Heart right ventricle (tissue), 16 donors: ENCODE results near the gene SLC16A8. TPM values are rescaled to one million over a fixed set of nuclear protein-coding genes. Genes with fewer than 3 reads are reported as not detected.

ENCODE experiments used
- ATAC-seq, 8 donors: fragments of 200-7000 bp; cut with Tn5 transposase; one replicate each; pipeline ENCODE4 v1.9.1; 2020; ENCODE audit warnings: mild to moderate bottlenecking in 8 of 8, moderate library complexity in 8 of 8, moderate number of reproducible peaks in 1 of 8
- DNase-seq, 2 donors: peaks; one replicate each; pipeline ENCODE4 v3.0.0-alpha.2; 2020
- H3K27ac ChIP-seq, 10 donors: fragments of 200-600 bp; sonication (generic) in 2 of 10; one replicate each; pipeline versions ENCODE4 v1.5.0 to v1.8.0; 2020 to 2022; ENCODE audit warnings: mild to moderate bottlenecking in 3 of 10
- H3K27me3 ChIP-seq, 7 donors: fragments of 200-600 bp; one replicate each; pipeline ENCODE4 v1.8.0; 2021 to 2022; ENCODE audit warnings: mild to moderate bottlenecking in 2 of 7
- H3K36me3 ChIP-seq, 9 donors: fragments of 200-600 bp; sonication (generic) in 1 of 9; one replicate each; pipeline versions ENCODE4 v1.5.0 to v1.8.0; 2020 to 2022; ENCODE audit warnings: mild to moderate bottlenecking in 2 of 9
- H3K4me1 ChIP-seq, 9 donors: fragments of 200-600 bp; sonication (generic) in 1 of 9; one replicate each; pipeline versions ENCODE4 v1.5.0 to v1.8.0; 2020 to 2022; ENCODE audit warnings: mild to moderate bottlenecking in 4 of 9
- H3K4me3 ChIP-seq, 10 donors: fragments of 200-600 bp; sonication (generic) in 2 of 10; one replicate each; pipeline versions ENCODE4 v1.5.0 to v1.8.0; 2020 to 2022; ENCODE audit warnings: mild to moderate bottlenecking in 7 of 10, moderate library complexity in 2 of 10
- H3K9me3 ChIP-seq, 11 donors: fragments of 200-600 bp in 10 of 11; sonication (generic) in 2 of 11; one replicate each; pipeline versions ENCODE4 v1.5.0 to v1.8.0; 2013 to 2022; ENCODE audit warnings: mild to moderate bottlenecking in 2 of 11, control low read depth in 1 of 11, moderate library complexity in 1 of 11
- WGBS, 2 donors: extraction: QIAGEN DNeasy Blood & Tissue Kit; methylation state at CpG; one replicate each; pipeline ENCODE4 v1.1.7; 2013; ENCODE audit warnings: inconsistent platforms in 1 of 2; 5-methylcytosine and 5-hydroxymethylcytosine counted together
- intact Hi-C, 10 donors: fragments of 100-400 bp; cut with DNase I; formaldehyde crosslinking; loops; one replicate each; pipeline versions ENCODE4 v1.11.1 to v1.14.2; 2022
- polyA plus RNA-seq, 2 donors: library from polyadenylated mRNA; stranded (reverse); fragments of 200-250 nt; gene quantifications; one replicate each; pipeline ENCODE4 v1.2.3, GENCODE V29; 2013
- total RNA-seq, 10 donors: library from RNA; stranded (reverse); fragmentation: NEBNext Ultra II Directional in 3 of 10; extraction: Animal tissue kit (Norgen Biotek cat#: 25700) in 3 of 10; gene quantifications; one replicate each; pipeline versions ENCODE4 v1.2.1 to v1.2.4, GENCODE V29; 2021 to 2023
- TF ChIP-seq, protein P1 (sequence below), 9 donors: fragments of 200-600 bp; sonication (generic) in 2 of 9; IDR thresholded peaks; one replicate each; pipeline versions ENCODE4 v1.5.0 to v1.8.0; 2021 to 2022; ENCODE audit warnings: antibody characterized with exemption in 9 of 9, mild to moderate bottlenecking in 5 of 9, moderate library complexity in 1 of 9
- donor health status: Arrhythmogenic right ventricular cardiomyopathy.
- donor health status: ischemic (EF 13 %, LVEDD 7.1; RV severe dilation, severe dysfunction).
- donor health status: healthy with polysubstance abuse.
- donor health status: DM: no; HTN: yes; CAD: no.
- donor health status: DM: no; HTN: no; CAD: no.
- donor health status: ischemic (EF 25% LVEDD 6.9; RV normal size, moderate dysfunction).
- donor health status: ischemic (EF 25% LVEDD 5.7; RV mildly dilated, moderate dysfunction).
- donor health status: healthy.
- donor health status: DM: yes; HTN: yes; CAD: no.
- donor health status: Ischemic cardiomyopathy.
- donor health status: ischemic (EF 35%, LVEDD 5.7; RV mildly dilated, moderate dysfunction).
- donor health status: nonischemic (EF 11% LVEDD 7.7; RV severe dilation, severe dysfunction).
- donor health status: DM: yes; HTN: yes; CAD: no.
- donor health status: PGD.
- donor health status: ischemic (EF 29% LVEDD 5.4; RV normal size, mild dysfunction).
- donor health status: nonischemic (EF 23%, LVEDD 6.1; RV moderate dilation, normal function).

Gene SLC16A8
- total and polyA plus RNA-seq, 12 donors: 0.19 to 0.34 (median 0.22) TPM; not detected in 9

DNA sequence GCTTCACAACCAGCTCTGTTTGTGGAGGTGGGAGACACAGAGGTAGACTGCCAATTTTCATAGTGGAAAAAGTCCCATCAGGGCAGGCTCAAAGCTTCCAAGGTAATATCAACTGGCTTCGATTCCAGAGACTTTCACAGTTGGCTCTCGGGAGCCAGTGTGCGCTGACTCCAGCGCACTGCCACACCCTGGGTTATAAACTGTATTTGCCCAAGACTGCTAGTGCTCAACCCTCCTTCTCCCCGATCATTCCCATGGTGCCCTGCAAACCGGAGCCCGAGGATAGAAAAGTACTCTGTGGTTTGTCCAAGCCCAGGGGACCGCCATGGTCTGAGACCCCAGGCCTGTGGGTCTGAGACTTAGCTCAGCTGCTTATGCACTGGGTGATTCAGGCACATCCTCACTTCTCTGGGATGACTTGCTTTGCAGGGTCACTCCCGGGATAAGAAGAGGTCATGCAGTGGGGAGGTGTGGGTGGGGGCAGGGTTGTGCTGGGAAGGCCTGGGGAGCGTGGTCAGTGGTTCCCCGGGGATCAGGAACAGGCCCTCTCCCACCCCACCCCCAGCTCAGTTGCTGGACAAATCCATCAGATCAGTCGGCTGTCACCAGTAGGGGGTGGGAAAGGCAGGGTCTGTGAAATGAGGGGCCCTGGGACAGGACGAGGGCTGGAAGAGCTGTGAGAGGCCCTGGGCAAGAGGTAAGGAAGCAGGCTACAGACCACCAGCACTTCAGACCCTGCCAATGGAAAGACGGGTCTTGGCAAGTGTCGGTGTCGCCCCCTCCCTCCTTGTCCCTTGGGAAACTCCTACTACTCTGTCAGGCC is 53.5 kb downstream of the SLC16A8 start:
- H3K27me3 ChIP-seq: no peaks in the 10 kb centered on the region
- ATAC-seq: no peak
- 74 to 75% methylated on average over 16 of the region's 16 CpGs for WGBS, 2 donors
- H3K27ac ChIP-seq: peak overlapping the region in 4 of 10 donors; percentile 9 to 52 (median 34)
- no peak overlapping the region for H3K4me3 ChIP-seq
- intact Hi-C loops: no loop called here
- no peaks in the 10 kb centered on the region for H3K36me3 ChIP-seq
- no peak for DNase-seq
- peaks cover 6 to 36% (median 22%) of the 10 kb centered on the region in 9 donors for H3K4me1 ChIP-seq
- TF ChIP-seq, protein P1, sequence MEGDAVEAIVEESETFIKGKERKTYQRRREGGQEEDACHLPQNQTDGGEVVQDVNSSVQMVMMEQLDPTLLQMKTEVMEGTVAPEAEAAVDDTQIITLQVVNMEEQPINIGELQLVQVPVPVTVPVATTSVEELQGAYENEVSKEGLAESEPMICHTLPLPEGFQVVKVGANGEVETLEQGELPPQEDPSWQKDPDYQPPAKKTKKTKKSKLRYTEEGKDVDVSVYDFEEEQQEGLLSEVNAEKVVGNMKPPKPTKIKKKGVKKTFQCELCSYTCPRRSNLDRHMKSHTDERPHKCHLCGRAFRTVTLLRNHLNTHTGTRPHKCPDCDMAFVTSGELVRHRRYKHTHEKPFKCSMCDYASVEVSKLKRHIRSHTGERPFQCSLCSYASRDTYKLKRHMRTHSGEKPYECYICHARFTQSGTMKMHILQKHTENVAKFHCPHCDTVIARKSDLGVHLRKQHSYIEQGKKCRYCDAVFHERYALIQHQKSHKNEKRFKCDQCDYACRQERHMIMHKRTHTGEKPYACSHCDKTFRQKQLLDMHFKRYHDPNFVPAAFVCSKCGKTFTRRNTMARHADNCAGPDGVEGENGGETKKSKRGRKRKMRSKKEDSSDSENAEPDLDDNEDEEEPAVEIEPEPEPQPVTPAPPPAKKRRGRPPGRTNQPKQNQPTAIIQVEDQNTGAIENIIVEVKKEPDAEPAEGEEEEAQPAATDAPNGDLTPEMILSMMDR (IDR thresholded peaks at IDR 0.05): no peak
- no peaks in the 10 kb centered on the region for H3K9me3 ChIP-seq

DNA sequence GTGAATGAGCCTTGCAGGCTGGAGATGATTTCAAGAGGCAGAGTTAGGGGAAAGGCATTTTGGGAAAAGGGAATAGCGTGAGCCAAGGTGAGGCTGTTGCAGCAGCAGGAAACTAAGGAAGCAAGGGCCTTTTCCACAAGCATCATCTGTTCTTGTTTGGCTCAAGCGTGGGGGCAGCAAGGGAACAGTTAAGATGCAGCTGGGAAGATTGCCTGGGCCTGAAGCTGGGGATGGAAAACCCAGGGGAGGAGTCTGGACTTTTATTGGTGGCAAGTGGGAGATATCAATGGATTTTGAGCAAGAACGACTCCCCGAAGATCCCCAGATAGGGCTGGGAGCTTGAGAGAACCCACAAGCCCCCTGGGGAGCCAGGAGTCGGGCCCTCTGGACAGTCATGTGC is 54.1 kb downstream of the SLC16A8 start:
- DNase-seq (no peak), ATAC-seq (no peak)
- peaks cover 6 to 34% (median 21%) of the 10 kb centered on the region in 9 donors for H3K4me1 ChIP-seq
- no peaks in the 10 kb centered on the region for H3K27me3 ChIP-seq
- TF ChIP-seq, protein P1 (IDR thresholded peaks at IDR 0.05): no peak
- H3K36me3 ChIP-seq: no peaks in the 10 kb centered on the region
- H3K27ac ChIP-seq: peak overlapping the region in 4 of 10 donors; percentile 9 to 52 (median 34)
- H3K9me3 ChIP-seq: no peaks in the 10 kb centered on the region
- WGBS, 2 donors: 73% methylated on average over 5 of the region's 5 CpGs
- intact Hi-C loops: no loop called here
- no peak overlapping the region for H3K4me3 ChIP-seq

DNA sequence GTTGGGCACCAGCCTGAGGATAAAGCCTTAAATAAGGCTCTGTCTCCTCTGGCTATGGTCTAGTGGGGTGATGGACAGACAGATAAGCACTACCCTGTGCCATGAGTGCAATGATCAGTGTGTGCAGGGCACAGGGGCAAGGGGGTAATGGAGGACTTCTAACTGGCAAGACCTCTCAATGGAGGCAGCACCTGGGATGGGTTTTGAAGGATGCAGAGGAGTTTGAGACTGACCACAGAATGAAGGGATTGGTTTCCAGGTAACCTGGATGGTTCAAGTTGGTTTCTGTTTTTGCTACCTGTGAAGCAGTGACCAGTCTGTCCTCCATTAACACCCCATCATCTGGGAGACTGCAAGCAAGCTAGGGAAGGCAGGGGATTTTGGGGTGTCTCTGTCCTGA is 54.6 kb downstream of the SLC16A8 start:
- H3K36me3 ChIP-seq: no peaks in the 10 kb centered on the region
- peaks cover 3 to 29% (median 16%) of the 10 kb centered on the region in 9 donors for H3K4me1 ChIP-seq
- peak overlapping the region in 1 of 10 donors; percentile 50 for H3K27ac ChIP-seq
- no peak overlapping the region for H3K4me3 ChIP-seq
- H3K27me3 ChIP-seq: no peaks in the 10 kb centered on the region
- DNase-seq (no peak), ATAC-seq (no peak)
- intact Hi-C loops: no loop called here
- H3K9me3 ChIP-seq: no peaks in the 10 kb centered on the region
- TF ChIP-seq, protein P1 (IDR thresholded peaks at IDR 0.05): no peak

DNA sequence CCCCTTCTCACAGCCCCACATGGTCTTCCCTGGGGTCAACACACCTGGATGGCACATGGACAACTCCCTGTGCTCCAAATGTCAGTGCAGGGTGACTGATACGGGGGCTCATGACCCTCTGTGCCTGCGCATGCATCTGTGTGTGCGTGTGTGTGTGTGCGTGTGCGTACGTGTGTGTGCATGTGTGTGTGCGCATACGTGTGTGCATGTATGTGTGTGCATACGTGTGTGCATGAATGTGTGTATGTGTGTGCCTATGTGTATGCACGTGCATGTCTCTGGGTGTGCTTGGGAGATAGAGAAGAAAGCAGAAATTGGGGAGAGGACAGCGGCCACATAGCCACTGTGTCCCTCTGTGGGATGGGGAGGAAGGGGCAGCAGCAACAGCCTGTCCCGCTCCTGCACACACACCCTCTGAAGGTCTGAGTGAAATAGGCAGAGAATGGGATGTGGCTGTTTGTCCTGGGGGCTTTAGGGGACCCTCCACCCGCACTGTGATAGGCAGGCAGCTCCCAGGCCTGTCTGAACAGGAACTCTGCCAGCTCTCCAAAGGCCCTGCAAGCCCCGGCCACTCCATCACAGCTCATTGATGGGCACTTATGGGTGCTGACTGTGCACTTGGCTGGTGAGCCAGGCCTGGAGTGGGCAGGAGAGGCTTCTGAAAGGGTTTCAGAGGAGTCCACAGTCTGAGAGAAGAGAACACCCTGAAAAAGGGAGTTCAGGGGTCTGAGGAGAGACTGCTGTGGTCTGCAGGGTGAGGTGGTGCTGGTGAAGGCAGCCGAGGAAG is 55.4 kb downstream of the SLC16A8 start:
- DNase-seq: no peak
- H3K27ac ChIP-seq: no peak overlapping the region

More for the DNA sequence above, 55.4 kb downstream of the SLC16A8 start:
- intact Hi-C loops: no loop called here
- H3K9me3 ChIP-seq: no peaks in the 10 kb centered on the region
- ATAC-seq: no peak
- 87 to 92% methylated on average over 15 of the region's 15 CpGs for WGBS, 2 donors
- H3K27me3 ChIP-seq: no peaks in the 10 kb centered on the region
- H3K4me1 ChIP-seq: peaks cover 0 to 21% (median 7%) of the 10 kb centered on the region in 9 donors
- H3K36me3 ChIP-seq: no peaks in the 10 kb centered on the region
- TF ChIP-seq, protein P1 (IDR thresholded peaks at IDR 0.05): no peak
- no peak overlapping the region for H3K4me3 ChIP-seq

Other genes with a start within 250 kb of the SLC16A8 start
- gene ANKRD54, start 239.8 kb downstream of the SLC16A8 start, total RNA-seq: 10 to 100 TPM; 11.2 to 21.5 (median 14.4) TPM
- 10 to 100 TPM; 17.4 to 19.4 TPM for gene ANKRD54, start 239.8 kb downstream of the SLC16A8 start, polyA plus RNA-seq
- gene EIF3L, start 234.8 kb downstream of the SLC16A8 start, total RNA-seq: 100 to 1,000 TPM; 304 to 489 (median 445) TPM
- gene EIF3L, start 234.8 kb downstream of the SLC16A8 start, polyA plus RNA-seq: 100 to 1,000 TPM; 135 to 250 TPM
- 10 to 100 TPM; 13.0 to 26.9 (median 16.5) TPM for gene MICALL1, start 177.9 kb downstream of the SLC16A8 start, total RNA-seq
- gene MICALL1, start 177.9 kb downstream of the SLC16A8 start, polyA plus RNA-seq: 10 to 100 TPM in 1 of 2 donors, 1 to 10 TPM in 1; 9.3 to 10.3 TPM
- gene C22orf23, start 130.6 kb downstream of the SLC16A8 start, total RNA-seq: 1 to 10 TPM in 2 of 10 donors, under 1 TPM in 8; 0.17 to 1.1 (median 0.55) TPM
- under 1 TPM; 0.22 to 0.25 TPM for gene C22orf23, start 130.6 kb downstream of the SLC16A8 start, polyA plus RNA-seq
- gene POLR2F, start 130.5 kb downstream of the SLC16A8 start, total RNA-seq: 10 to 100 TPM; 62.4 to 95.7 (median 76.6) TPM
- 100 to 1,000 TPM; 150 to 200 TPM for gene POLR2F, start 130.5 kb downstream of the SLC16A8 start, polyA plus RNA-seq
- 1 to 10 TPM in 5 of 10 donors, under 1 TPM in 5; 0.11 to 3.2 (median 0.78) TPM for gene SOX10, start 99.6 kb downstream of the SLC16A8 start, total RNA-seq
- 1 to 10 TPM; 1.8 to 3.8 TPM for gene SOX10, start 99.6 kb downstream of the SLC16A8 start, polyA plus RNA-seq
- 10 to 100 TPM; 17.4 to 30.7 (median 22.1) TPM for gene PICK1, start 26.8 kb downstream of the SLC16A8 start, total RNA-seq
- 10 to 100 TPM; 27.3 to 32.9 TPM for gene PICK1, start 26.8 kb downstream of the SLC16A8 start, polyA plus RNA-seq
- under 1 TPM in 6 of 10 donors, not detected in 4; 0.12 to 0.36 (median 0.17) TPM for gene BAIAP2L2, start 26.5 kb upstream of the SLC16A8 start, total RNA-seq
- under 1 TPM; 0.28 to 0.37 TPM for gene BAIAP2L2, start 26.5 kb upstream of the SLC16A8 start, polyA plus RNA-seq
- gene PLA2G6, start 97.6 kb upstream of the SLC16A8 start, total RNA-seq: 10 to 100 TPM in 8 of 10 donors, 1 to 10 TPM in 2; 8.8 to 17.1 (median 13.5) TPM
- 10 to 100 TPM in 1 of 2 donors, 1 to 10 TPM in 1; 6.0 to 35.1 TPM for gene PLA2G6, start 97.6 kb upstream of the SLC16A8 start, polyA plus RNA-seq
- gene MAFF, start 117.8 kb upstream of the SLC16A8 start, total RNA-seq: 10 to 100 TPM in 4 of 10 donors, 1 to 10 TPM in 6; 2.9 to 21.2 (median 5.3) TPM
- gene MAFF, start 117.8 kb upstream of the SLC16A8 start, polyA plus RNA-seq: 10 to 100 TPM in 1 of 2 donors, 1 to 10 TPM in 1; 6.5 to 21.4 TPM
- gene TMEM184B, start 188.8 kb upstream of the SLC16A8 start, total RNA-seq: 10 to 100 TPM; 36.2 to 51.6 (median 46.1) TPM
- 10 to 100 TPM; 20.8 to 29.7 TPM for gene TMEM184B, start 188.8 kb upstream of the SLC16A8 start, polyA plus RNA-seq
- gene CSNK1E, start 233.2 kb upstream of the SLC16A8 start, total RNA-seq: 10 to 100 TPM; 64.1 to 88.1 (median 78.6) TPM
- 10 to 100 TPM; 81.6 to 83.4 TPM for gene CSNK1E, start 233.2 kb upstream of the SLC16A8 start, polyA plus RNA-seq